Erythroblast (primary cell): ENCODE results near the gene TNFRSF17.

Source experiments
- GATA1 ChIP-seq: IDR thresholded peaks from 2 replicates; pipeline ENCODE4 v1.6.1; 2011; ENCODE audit warnings: low read depth, mild to moderate bottlenecking, control low read depth, low read length, moderate library complexity
- POLR2A ChIP-seq: IDR thresholded peaks from 2 replicates; pipeline ENCODE4 v1.6.1; 2011; ENCODE audit warnings: mild to moderate bottlenecking, low read length

DNA sequence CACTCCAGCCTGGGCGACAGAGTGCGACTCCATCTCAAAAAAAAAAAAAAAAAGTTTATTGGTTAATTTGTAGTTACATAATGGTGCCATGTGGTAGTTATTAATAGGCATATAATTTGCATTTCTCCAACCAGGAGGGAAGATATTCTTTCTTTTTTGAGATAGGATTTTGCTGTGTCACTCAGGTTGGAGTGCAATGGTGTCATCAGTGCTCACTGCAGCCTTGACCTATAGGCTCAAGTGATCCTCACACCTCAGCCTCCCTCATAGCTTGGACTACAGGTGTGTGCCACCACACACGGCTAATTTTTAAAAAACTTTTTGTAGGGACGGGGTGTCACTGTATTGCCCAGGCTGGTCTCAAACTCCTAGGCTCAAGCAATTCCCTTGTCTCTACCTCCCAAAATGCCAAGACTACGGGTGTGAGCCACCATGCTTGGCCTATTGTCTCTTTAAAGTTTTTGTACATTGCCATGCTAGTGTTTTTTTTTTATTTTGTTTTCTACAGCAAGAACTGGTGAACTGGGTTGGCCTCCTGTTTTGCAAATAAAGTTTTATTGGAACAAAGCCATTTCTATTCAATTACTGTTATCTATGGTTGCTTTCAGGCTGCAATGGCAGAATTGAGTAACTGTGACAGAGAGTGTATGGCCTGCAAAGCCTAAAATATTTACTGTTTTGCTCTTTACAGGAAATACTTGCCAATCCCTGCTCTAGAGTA lies 23.4 kb downstream of the TNFRSF17 start:
- no peak for TF ChIP-seq POLR2A
- TF ChIP-seq GATA1: no peak
